Epithelial cell of esophagus (primary cell): ENCODE data around the gene VWC2L.

Experiments used
- DNase-seq: peaks from one replicate; pipeline ENCODE4 v3.0.0; 2010; ENCODE audit warnings: low read depth
- H3K4me3 ChIP-seq: 2 replicates; pipeline ENCODE4 v1.5.1; 2011; ENCODE audit warnings: mild to moderate bottlenecking, low read length, control low read depth
- TF ChIP-seq, protein P1 (sequence below): IDR thresholded peaks from 2 replicates; pipeline ENCODE4 v1.5.1; 2011; ENCODE audit warnings: low read depth, mild to moderate bottlenecking, low read length, control low read depth, inconsistent platforms; ENCODE audit not compliant: insufficient read depth; ENCODE audit errors: missing control alignments

The VWC2L gene

DNA sequence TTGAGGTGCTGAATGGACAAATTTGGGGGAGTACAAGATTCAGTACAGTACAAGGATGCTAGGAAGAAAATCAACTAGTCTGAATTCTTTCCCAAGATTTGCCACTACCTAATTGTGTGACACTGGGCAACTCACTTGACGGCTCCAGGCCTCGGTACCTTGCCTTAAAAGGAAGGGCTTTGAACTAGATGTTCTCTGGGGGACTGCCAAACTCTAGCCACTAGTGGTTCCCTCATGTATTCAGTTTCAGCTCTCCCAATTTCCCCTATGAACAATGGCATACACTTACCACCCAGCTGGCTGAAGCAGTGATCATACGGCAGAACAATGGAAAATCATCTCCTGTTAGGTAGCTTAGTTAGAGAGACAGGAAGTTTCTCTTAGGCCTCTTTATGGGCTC is 73.4 kb downstream of the VWC2L start:
- H3K4me3 ChIP-seq = no peak overlapping the region
- DNase-seq = no peak
- TF ChIP-seq, protein P1, sequence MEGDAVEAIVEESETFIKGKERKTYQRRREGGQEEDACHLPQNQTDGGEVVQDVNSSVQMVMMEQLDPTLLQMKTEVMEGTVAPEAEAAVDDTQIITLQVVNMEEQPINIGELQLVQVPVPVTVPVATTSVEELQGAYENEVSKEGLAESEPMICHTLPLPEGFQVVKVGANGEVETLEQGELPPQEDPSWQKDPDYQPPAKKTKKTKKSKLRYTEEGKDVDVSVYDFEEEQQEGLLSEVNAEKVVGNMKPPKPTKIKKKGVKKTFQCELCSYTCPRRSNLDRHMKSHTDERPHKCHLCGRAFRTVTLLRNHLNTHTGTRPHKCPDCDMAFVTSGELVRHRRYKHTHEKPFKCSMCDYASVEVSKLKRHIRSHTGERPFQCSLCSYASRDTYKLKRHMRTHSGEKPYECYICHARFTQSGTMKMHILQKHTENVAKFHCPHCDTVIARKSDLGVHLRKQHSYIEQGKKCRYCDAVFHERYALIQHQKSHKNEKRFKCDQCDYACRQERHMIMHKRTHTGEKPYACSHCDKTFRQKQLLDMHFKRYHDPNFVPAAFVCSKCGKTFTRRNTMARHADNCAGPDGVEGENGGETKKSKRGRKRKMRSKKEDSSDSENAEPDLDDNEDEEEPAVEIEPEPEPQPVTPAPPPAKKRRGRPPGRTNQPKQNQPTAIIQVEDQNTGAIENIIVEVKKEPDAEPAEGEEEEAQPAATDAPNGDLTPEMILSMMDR = no peak

DNA sequence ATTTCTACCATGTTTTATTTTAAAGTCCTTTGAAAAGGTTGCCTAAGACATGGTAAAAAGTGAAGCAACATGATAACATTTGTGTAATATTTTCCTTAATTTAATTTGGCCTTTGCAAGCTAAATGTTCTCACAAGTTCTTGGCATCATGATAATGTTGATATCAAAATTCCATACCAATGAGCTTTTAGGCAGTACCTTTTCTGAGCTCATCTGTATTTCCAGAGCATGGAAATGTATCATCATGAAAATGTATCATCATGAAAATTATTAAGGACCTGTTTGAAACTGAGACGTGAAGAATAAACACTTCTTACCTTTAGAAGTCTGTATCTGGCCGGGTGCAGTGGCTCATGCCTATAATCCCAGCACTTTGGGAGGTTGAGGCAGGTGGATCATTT is 73.8 kb downstream of the VWC2L start:
- H3K4me3 ChIP-seq = no peak overlapping the region
- DNase-seq = no peak

DNA sequence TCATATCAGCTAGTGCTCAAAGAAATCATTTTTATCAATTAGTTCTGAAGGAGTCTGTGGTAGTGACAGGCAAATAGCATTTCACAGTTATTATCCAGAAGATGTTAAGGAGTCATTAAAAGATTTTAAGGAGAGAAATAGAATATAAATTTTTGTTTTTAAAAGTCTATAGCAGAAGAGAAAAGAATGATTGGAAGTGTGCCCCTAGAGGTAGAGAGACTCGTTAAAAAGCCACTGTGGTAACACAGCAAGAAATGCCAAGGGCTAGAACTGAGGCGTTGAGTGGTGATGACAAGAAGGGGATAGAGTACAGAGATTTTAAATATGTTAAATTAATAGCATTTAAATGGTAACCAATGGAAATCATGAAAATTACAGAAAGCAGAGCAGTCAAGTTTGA is 78.3 kb downstream of the VWC2L start:
- H3K4me3 ChIP-seq = no peak overlapping the region
- TF ChIP-seq, protein P1 = no peak
- no peak for DNase-seq

More for the DNA sequence above, 73.8 kb downstream of the VWC2L start:
- TF ChIP-seq, protein P1 = no peak

DNA sequence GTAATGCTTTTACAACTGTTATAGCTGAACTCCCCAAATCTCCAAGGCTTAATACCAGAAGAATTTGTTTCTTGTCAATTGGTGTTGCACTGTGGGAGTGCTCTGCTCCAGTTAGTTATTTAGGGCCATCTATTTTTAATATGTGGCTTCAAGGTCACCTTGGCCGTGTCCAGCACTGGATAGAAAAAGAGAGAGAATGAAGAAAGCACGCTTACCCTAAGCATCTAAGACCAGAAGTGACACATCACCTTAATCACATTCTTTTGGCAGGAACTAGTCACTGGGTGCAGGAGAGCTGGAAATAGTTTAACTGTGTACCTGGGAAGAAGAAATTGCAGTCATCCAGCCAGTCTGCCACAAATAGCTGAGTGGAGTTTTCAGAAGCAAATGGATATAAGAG is 78.8 kb downstream of the VWC2L start:
- peak; percentile 32 for DNase-seq
- H3K4me3 ChIP-seq = no peak overlapping the region
- TF ChIP-seq, protein P1 = no peak

DNA sequence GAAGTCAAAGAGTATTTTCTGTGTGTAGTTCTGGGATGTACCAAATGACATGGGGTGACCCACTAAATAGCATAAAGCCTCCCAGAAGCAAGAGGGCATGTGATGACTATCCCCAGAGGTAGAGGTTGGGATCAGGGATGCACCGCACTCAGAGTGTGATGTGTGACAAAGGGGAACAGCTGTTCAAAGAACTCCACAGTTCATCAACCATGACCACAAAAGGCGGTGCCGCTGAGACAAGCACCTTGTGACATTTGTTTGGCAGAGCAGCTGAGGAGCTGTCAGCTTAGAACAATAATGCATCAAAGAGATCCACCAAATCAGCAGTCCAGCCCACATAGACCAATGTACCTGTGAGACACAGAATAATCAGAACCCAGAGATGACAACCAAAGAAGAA is 81.3 kb downstream of the VWC2L start:
- no peak for DNase-seq
- H3K4me3 ChIP-seq = no peak overlapping the region
- TF ChIP-seq, protein P1 = no peak

DNA sequence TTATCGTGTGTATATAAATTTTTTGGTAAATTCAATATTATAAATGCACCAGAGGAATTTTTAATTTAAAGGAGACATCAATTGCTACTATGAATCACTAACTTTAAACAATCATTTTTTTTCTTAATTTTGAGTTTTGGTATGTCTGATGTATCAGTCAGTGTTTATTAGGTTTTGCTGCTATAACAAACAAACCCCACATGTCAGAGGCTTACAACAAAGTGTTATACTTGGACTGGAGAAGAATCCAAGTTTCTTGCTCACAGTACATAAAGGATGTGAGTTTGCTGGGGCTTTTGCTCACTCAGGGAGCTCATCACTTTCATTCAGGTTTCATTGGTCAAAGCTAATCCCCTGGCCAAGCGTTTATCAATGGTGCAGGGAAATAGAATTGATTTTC is 81.8 kb downstream of the VWC2L start:
- H3K4me3 ChIP-seq = no peak overlapping the region
- no peak for DNase-seq
- TF ChIP-seq, protein P1 = no peak

DNA sequence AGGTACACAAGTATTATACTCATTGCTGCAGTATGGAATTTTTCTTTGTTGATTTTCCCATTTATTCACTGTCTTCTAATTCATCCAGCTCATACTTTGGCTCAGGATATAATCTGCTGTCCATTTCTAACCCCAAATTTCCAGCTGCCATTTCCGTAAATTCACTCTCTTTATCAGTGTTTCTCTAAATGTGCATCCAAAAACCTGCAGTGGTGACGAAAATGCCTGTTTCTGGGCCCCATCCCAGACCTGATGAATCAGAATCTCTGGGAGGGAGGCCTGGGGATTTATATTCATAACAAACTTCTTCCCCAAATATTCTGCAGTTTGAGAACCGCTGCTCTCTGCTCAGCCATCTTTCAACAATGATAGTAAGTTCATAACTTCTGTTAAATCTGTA is 86.6 kb downstream of the VWC2L start:
- TF ChIP-seq, protein P1 = no peak
- H3K4me3 ChIP-seq = no peak overlapping the region
- no peak for DNase-seq
